K562 (cell line): ENCODE measurements around the gene RELCH.

ENCODE experiments used
- CTCF ChIP-seq, 3 experiments: IDR thresholded peaks in 2 of 3; conservative IDR thresholded peaks in 1 of 3; 2 replicates each; pipeline ENCODE4 v1.5.1; 2011 to 2012; ENCODE audit warnings: low read length in 3 of 3, mild to moderate bottlenecking in 3 of 3, control low read depth in 2 of 3, improper control_type of control experiment in 1 of 3, inconsistent platforms in 1 of 3, low read depth in 1 of 3, mixed read lengths in 1 of 3, moderate library complexity in 1 of 3; ENCODE audit not compliant: insufficient read depth in 2 of 3
- EZH2 ChIP-seq: IDR thresholded peaks from 2 replicates; pipeline ENCODE4 v1.6.1; 2012; ENCODE audit warnings: low read depth, mild to moderate bottlenecking, inconsistent platforms, low read length, borderline replicate concordance
- FOXK2 ChIP-seq, 2 experiments: fragments of 450-650 bp; IDR thresholded peaks in 1 of 2; conservative IDR thresholded peaks in 1 of 2; 2 replicates each; pipeline ENCODE4 v1.6.1; 2016; ENCODE audit warnings: low read depth in 2 of 2, mild to moderate bottlenecking in 1 of 2
- MXI1 ChIP-seq: IDR thresholded peaks from 2 replicates; pipeline ENCODE4 v1.6.1; 2011; ENCODE audit warnings: low read depth, mild to moderate bottlenecking, improper control_type of control experiment, low read length
- TBL1XR1 ChIP-seq, 2 experiments: IDR thresholded peaks; 2 replicates each; pipeline ENCODE4 v1.6.1; 2012; ENCODE audit warnings: improper control_type of control experiment in 2 of 2, low read length in 2 of 2, mild to moderate bottlenecking in 1 of 2
- ZBTB11 ChIP-seq, 3 experiments: fragments of 200-800 bp in 1 of 3; fragments of 250-450 bp in 1 of 3; fragments of 450-650 bp in 1 of 3; sonication (Bioruptor Pico) in 1 of 3; sonication (Bioruptor generic) in 1 of 3; formaldehyde crosslinking in 1 of 3; IDR thresholded peaks; 2 replicates each; pipeline versions ENCODE4 v1.6.1 to v1.8.0; 2016 to 2022; ENCODE audit warnings: mild to moderate bottlenecking in 2 of 3, missing genetic modification characterization in 2 of 3, missing compliant biosample characterization in 1 of 3, moderate library complexity in 1 of 3
- ZNF24 ChIP-seq: fragments of 450-650 bp; IDR thresholded peaks from 2 replicates; pipeline ENCODE4 v1.6.1; 2016

GRCh38 chr18:62325806-62326645 is 139.0 kb downstream of the RELCH start:
- TF ChIP-seq CTCF (IDR thresholded peaks at IDR 0.05 in 2 of 3, conservative IDR thresholded peaks at IDR 0.05 in 1 of 3; ENCODE audit: insufficient read depth in 2 of 3, low read depth in 1 of 3, low read length in 3 of 3), result no peak
- no peak for TF ChIP-seq ZNF24
- no peak for TF ChIP-seq MXI1
- TF ChIP-seq ZBTB11 (CRISPR knock-in tag; IDR thresholded peaks at IDR 0.05), result no peak
- no peak for TF ChIP-seq FOXK2 (conservative IDR thresholded peaks at IDR 0.05 in 1 of 2, IDR thresholded peaks at IDR 0.05 in 1 of 2; ENCODE audit: low read depth in 2 of 2)
- TF ChIP-seq TBL1XR1 (IDR thresholded peaks at IDR 0.05; ENCODE audit: low read length in 2 of 2), result no peak
- TF ChIP-seq EZH2, result no peak
